ENCODE measurements around the gene CTNNA3.

CTNNA3 gene

DNA sequence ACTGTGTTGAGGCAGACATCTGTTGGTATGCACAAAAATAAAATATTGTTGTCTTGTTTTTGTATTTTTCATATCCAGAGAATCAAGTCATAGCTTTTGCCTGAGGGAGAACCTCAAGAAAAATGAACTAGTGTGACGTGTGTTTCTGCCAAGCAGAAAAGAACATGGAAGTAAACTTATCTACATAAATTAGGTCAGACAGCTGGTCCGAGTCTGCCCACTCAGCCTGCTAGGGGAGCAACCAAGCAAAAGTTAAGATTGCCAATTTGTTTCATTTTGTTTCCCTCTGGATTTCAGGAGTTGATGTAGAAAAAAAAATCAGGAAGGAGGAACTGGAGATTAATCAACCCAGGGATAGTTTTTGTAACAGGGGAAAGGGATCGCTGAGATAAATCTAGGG is 1342.6 kb downstream of the CTNNA3 start:
- H3K4me3 ChIP-seq (ENCODE audit: low read depth, low read length) = no peak overlapping the region
- no peaks in the 10 kb centered on the region for H3K79me2 ChIP-seq
- no peaks in the 10 kb centered on the region for H3K36me3 ChIP-seq (ENCODE audit: control insufficient read depth, insufficient read depth, low read length)
- no peak overlapping the region for H3K4me2 ChIP-seq (ENCODE audit: low read length)
- no peak overlapping the region for H3K27ac ChIP-seq
- H3K9ac ChIP-seq = no peak overlapping the region
- no peak overlapping the region for H2AFZ ChIP-seq
- no peaks in the 10 kb centered on the region for H3K9me3 ChIP-seq (ENCODE audit: control insufficient read depth, low read length)
- H3K4me1 ChIP-seq = no peaks in the 10 kb centered on the region
- TF ChIP-seq CTCF (IDR thresholded peaks at IDR 0.05) = no peak
- H3K27me3 ChIP-seq (ENCODE audit: control insufficient read depth, insufficient read depth, low read length) = no peaks in the 10 kb centered on the region

DNA sequence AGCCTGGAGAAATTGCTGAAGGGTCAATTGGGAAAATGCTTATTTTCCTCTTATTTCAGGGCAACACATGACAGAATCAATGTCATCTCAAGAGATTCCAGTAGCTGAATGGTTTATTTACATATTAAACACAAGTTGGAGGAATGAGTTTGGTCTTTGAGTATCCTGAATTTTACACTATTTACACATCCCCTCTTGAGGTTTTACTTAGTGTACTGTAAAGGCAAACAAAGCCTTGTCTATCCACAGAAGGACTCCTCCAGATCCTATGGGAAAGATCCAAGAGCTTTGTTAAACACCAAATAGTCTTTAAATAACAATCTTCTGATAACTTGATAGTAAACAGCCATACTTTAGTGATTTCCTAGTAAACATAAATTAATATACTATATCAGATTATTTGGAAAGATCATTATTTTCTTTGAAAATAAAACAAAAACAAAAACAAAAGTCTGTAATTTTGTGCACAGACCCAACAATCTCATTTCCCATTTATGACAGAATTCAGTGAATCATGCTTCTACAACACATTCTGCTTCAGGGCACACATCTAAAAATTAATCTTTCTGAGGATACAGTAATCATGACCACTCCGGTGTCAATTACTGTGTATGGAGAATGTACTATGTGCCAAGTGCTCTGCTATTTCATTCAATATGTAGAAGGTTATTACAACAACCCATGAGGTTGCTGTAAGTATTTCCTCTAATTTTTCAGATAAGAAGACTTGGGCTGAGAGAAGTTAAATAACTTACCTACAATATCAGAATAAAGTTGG is 1345.2 kb downstream of the CTNNA3 start:
- Histone ChIP-seq H3K9me3 (ENCODE audit: control insufficient read depth, low read length) (peaks cover 7% of the 10 kb centered on the region), H3K4me1 (no peaks in the 10 kb centered on the region), H3K79me2 (no peaks in the 10 kb centered on the region), H2AFZ (no peak overlapping the region), H3K36me3 (ENCODE audit: control insufficient read depth, insufficient read depth, low read length) (no peaks in the 10 kb centered on the region), H3K9ac (no peak overlapping the region), H3K27ac (no peak overlapping the region), H3K27me3 (ENCODE audit: control insufficient read depth, insufficient read depth, low read length) (no peaks in the 10 kb centered on the region), H3K4me3 (ENCODE audit: low read depth, low read length) (no peak overlapping the region), H3K4me2 (ENCODE audit: low read length) (no peak overlapping the region)
- TF ChIP-seq CTCF (IDR thresholded peaks at IDR 0.05) = no peak

- Histone ChIP-seq H3K4me2 (ENCODE audit: low read length) (no peak overlapping the region), H3K36me3 (ENCODE audit: control insufficient read depth, insufficient read depth, low read length) (no peaks in the 10 kb centered on the region), H3K27me3 (ENCODE audit: control insufficient read depth, insufficient read depth, low read length) (no peaks in the 10 kb centered on the region), H3K27ac (no peak overlapping the region), H3K79me2 (no peaks in the 10 kb centered on the region), H3K4me1 (no peaks in the 10 kb centered on the region), H2AFZ (no peak overlapping the region), H3K9me3 (ENCODE audit: control insufficient read depth, low read length) (peaks cover 7% of the 10 kb centered on the region), H3K4me3 (ENCODE audit: low read depth, low read length) (no peak overlapping the region), H3K9ac (no peak overlapping the region)
- TF ChIP-seq CTCF (IDR thresholded peaks at IDR 0.05) = no peak
Observed at GRCh38 chr10:66349726-66350125, 1346.3 kb downstream of the CTNNA3 start.

- Histone ChIP-seq H3K9ac (no peak overlapping the region), H3K27ac (no peak overlapping the region), H2AFZ (no peak overlapping the region), H3K36me3 (ENCODE audit: control insufficient read depth, insufficient read depth, low read length) (no peaks in the 10 kb centered on the region), H3K9me3 (ENCODE audit: control insufficient read depth, low read length) (peaks cover 7% of the 10 kb centered on the region), H3K79me2 (no peaks in the 10 kb centered on the region), H3K4me3 (ENCODE audit: low read depth, low read length) (no peak overlapping the region), H3K27me3 (ENCODE audit: control insufficient read depth, insufficient read depth, low read length) (no peaks in the 10 kb centered on the region), H3K4me1 (no peaks in the 10 kb centered on the region), H3K4me2 (ENCODE audit: low read length) (no peak overlapping the region)
- TF ChIP-seq CTCF (IDR thresholded peaks at IDR 0.05) = no peak
Observed at GRCh38 chr10:66349076-66349475, 1346.9 kb downstream of the CTNNA3 start.

DNA sequence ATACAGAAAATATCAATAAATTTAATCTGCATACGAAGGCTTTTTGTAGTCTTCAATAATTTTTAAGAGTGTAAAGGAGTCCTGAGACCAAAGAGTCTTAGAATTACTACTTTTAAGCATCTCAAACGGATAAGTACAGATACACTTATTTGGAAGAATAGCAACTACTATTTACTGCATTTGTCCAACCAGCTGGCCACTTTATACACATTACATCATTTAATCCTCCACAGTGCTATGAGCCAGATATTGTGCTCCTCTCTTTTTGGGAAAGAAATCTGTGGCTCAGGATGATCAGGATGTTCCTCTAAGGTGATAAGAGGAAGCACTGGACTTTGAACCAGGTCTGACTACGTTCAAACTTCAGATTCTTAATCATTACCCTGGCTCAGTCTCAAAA is 1358.8 kb downstream of the CTNNA3 start:
- no peak overlapping the region for H3K4me2 ChIP-seq (ENCODE audit: low read length)
- H2AFZ ChIP-seq = no peak overlapping the region
- H3K9me3 ChIP-seq (ENCODE audit: control insufficient read depth, low read length) = no peaks in the 10 kb centered on the region
- no peak overlapping the region for H3K27ac ChIP-seq
- H3K4me3 ChIP-seq (ENCODE audit: low read depth, low read length) = no peak overlapping the region
- H3K36me3 ChIP-seq (ENCODE audit: control insufficient read depth, insufficient read depth, low read length) = no peaks in the 10 kb centered on the region
- H3K27me3 ChIP-seq (ENCODE audit: control insufficient read depth, insufficient read depth, low read length) = no peaks in the 10 kb centered on the region
- no peaks in the 10 kb centered on the region for H3K4me1 ChIP-seq
- TF ChIP-seq CTCF (IDR thresholded peaks at IDR 0.05) = no peak
- no peak overlapping the region for H3K9ac ChIP-seq
- H3K79me2 ChIP-seq = no peaks in the 10 kb centered on the region

All from parathyroid adenoma (tissue), 2 donors.